ENCODE results near the gene CRX.
"Not testable (repeated sequence)": the region's sequence is repeated elsewhere in the genome, so short reads cannot be mapped to it uniquely, and the experiment has no call there.

Gene CRX

DNA sequence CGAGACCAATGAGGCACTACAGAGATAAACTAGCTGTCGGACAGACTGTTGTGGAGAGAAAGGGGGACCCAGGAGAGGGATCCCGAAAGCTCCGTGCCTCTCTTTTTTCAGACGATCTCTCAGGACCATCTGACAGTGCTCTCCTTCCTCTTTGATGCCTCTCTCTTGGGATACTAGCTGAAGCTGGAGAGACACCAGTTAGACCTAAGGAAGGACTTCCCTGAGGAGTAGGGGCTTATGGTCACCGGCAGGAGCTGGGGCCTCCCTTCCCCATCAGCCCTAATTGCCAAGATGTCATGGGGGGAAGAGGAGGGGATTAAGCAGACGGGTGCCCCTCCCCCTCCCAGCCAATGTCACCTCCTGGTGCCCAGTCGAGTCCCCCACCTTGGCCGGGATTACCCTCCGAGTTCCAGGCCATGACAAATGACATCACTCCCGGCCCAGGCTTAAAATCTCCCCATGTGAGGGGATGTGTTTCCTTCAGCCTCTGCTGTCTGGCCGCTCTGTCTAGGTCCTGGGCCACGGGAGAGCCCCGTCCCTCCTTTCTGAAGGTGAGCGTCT lies at the start of gene CRX:
CRX (plus strand) TSS at position 478 of the 561 bp plus-strand sequence. CDS start 12,507 bp downstream, outside the sequence.
- DNase-seq = no peak

DNA sequence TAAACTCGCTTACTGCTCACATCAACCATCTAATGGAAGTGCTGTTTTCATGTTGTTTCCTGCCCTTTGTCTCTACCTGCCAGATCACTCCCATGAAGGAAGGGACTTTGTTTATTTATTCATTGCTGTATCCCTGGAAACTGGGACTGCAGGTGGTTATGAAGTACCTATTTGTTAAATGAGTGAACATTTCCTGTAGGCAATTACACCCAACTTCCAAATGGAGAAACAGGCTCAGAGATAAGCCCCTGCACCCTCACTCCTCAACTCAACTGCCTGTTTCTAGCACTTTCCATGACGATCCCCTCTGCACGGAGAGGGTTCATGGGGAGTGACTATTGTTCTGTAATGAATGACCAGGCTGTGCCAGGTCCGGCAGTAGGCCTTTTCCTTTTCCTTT lies 45.2 kb upstream of the CRX start:
- DNase-seq = no peak

DNA sequence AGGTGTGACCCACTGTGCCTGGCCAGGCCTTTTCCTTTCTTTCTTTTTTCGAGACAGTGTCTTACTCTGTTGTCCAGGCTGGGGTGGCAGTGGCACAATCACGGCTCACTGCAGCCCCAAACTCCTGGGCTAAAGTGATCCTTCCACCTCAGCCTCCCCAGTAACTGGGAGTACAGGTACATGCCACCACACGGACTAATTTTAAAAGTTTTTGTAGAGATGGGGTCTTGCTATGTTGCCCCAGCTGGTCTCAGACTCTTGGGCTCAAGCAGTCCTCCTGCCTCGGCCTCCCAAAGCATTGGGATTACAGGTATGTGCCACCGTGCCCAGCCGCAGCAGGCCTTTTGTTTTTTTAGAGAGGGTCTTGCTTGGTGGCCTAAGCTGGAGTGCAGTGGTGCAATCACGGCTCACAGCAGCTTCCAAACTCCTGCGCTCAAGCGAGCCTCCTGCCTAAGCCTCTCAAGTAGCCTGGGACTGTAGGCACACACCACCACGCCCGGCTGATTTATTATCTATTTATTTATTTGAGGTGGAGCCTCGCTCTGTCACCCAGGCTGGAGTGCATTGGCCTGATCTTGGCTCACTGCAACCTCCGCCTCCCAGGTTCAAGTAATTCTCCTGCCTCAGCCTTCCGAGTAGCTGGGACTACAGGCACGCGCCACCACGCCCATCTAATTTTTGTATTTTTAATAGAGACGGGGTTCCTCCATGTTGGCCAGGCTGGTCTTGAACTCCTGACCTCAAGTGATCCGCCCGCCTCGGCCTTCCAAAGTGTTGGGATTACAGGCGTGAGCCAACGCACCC lies 44.3 kb upstream of the CRX start:
- not testable (repeated sequence) for DNase-seq

DNA sequence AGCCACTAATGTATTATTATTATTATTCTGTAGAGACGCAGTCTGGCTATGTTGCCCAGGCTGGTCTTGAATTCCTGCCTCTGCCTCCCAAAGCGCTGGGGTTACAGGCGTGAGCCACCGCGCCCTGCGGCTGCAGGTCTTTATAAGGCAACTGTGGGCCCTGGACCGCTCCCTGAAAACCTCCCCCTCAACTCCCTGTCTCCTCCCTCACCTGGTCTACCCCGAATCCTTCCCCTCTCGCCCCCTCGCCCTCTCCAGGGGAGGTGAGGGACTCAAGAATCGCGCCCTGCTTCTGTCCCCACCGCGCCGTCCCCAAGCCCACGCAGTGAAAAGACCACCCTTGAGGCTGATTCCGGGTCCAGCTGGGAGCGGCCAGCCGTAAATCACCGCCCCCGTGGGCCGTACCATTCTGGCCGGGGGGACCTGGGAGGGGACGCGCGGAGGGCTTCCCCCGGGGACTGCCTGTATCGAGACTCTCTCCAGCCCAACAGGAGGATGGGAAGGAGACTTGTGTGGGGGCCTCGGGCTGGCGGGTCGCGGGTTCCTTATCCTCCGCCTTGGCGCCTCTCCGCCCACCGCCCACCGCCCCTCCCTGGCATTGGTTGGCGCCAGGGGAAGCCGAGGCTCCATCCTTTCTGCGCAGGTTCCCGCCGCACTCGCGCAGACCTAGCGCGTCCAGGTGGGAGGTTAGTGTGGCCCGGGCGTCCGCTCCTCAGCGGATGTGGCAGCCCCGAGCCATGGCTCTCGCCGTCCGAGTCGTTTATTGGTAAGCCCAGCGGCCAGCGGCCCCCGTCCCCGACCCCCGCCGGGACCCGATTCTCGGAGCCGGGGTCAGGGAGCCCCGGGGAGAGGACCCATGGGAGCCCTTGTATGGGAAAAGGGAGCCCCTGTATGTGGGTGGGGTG lies 43.4 kb upstream of the CRX start, which contains the start of gene SELENOW:
SELENOW (plus strand) TSS at position 655 of the 905 bp plus-strand sequence; CDS start at position 738, 83 bp downstream.
- peak; percentile 78 for DNase-seq

DNA sequence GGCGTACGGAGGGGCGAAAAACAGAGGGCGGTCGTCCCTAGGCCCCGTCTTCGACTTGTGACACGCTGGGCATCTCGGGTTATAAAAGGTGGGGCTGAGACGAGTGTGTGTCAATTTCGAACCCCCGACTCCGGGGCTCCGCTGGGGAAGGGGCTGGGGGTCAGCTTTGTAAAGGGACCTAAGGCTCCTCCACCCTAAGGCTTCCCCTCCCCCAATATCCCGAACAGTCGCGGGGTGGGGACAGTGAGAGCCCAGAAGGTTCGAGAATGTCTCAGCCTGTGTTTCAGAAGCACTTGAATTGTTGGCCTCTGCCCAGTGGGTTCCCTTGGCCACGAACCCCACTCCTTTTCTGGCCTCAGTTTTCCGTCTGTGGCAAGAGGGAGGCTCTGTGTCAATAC lies 42.8 kb upstream of the CRX start:
- peak; percentile 30 for DNase-seq

DNA sequence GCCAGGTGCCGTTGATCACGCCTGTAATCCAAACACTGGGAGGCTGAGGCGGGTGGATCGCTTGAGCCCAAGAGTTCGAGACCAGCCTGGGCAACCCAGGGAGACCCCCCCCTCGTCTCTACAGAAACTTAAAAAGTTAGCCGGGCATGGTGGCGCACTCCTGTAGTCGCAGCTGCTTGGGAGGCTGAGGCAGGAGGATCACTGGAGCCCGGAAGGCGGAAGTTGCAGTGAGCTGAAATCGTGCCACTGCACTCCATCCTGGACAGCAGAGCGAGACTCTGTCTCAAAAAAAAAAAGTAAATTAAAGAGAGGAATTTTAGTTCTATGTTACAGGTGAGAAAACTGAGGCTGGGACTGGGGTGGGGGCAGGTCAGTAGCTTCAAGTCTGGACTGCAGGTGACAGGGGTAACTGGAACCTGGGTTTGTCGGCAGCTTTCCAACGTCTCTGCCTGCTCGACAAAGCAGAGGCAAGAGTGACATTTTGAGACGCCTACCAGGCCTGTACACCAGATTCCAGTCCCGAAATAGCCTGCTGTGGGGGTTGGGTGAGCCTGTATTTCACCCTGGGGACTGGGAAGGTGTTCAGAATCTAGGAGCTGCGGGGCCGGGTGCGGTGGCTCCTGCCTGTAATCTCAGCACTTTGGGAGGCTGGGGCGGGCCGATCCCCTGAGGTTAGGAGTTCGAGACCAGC lies 42.1 kb upstream of the CRX start:
- DNase-seq = no peak

DNA sequence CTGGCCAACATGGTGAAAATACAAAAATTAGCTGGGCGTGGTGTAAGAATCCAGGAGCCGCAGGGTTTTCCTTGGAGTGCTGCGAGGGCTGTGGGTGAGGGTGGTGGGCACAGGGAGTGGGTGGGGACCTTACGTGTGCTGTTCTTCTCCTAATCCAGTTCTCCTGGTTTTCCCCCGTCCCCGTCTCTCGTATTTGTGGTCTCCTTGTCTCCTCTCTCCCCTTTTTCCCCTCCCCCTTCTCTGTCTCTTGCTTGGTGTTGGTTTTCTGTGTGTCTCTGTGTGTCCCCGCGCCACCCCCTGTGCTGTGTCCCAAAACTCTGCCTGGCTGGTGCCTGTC lies 41.6 kb upstream of the CRX start:
- no peak for DNase-seq

DNA sequence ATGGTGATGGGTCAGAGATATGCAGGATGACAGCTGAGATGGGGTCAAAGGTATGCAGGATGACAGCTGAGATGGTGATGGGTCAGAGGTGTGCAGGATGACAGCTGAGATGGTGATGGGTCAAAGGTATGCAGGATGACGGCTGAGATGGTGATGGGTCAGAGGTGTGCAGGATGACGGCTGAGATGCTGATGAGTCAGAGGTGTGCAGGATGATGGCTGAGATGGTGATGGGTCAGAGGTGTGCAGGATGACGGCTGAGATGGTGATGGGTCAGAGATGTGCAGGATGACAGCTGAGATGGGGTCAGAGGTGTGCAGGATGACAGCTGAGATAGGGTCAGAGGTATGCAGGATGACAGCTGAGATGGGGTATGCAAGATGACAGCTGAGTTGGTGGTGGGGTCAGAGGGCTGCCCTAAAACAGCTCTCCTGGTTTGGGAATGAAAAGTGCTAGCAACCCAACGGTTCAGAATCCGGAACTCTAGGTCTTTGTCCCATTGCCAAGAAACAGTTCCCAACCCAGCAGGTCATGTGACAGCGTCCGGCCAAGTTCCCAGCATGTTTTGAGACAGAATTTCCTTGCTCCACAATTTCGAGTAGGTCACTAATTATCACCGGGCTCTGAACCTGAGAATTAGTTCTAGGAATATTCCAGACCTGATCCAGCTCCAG lies 40.0 kb upstream of the CRX start:
- DNase-seq = no peak

DNA sequence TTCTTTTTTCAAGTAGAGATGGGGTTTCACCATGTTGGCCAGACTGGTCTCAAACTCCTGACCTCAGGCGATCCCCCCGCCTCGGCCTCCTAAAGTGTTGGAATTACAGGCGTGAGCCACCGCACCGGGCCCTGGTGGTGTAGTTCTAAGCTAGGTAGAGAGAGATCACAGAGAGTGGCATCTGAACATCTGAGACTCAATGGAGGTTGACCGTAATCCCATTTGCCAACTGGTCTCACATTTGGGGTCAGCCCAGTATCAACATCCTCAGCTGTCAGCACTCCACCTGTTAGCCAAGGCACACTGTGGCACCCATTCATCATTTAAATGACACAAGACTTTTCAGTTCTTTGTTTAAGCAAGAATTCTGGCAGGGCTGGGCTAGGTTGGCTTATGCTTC lies 35.2 kb upstream of the CRX start:
- no peak for DNase-seq

DNA sequence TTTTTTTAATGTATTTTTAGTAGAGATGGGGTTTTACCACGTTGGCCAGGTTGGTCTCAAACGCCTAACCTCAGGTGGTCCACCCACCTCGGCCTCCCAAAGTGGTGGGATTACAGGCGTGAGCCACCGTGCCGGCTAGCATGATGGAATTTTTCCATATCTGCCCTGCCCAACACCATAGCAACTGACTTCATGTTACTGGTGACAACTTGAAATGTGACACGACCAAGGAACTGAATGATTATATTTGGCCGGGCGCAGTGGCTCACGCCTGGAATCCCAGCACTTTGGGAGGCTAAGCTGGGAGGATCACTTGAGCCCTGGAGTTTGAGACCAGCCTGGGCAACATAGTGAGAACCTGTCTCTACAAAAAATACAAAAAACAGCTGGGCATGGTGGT lies 34.4 kb upstream of the CRX start:
- DNase-seq = not testable (repeated sequence)

DNA sequence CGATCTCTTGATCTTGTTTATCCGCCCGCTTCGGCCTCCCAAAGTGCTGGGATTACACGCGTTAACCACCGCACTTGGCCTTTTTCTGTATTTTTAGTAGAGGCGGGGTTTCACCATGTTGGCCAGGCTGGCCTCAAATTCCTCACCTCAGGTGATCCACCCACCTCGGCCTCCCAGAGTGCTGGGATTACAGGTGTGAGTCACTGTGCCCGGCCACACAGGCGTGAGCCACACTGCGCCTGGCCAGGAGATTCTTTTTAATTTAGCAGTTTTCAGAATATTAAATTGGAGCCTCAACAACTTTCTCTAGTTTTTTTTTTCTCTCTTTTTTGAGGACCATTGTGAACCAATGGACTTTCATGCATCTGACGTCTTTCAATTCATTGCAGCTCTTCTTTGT lies 31.9 kb upstream of the CRX start:
- DNase-seq = not testable (repeated sequence)

DNA sequence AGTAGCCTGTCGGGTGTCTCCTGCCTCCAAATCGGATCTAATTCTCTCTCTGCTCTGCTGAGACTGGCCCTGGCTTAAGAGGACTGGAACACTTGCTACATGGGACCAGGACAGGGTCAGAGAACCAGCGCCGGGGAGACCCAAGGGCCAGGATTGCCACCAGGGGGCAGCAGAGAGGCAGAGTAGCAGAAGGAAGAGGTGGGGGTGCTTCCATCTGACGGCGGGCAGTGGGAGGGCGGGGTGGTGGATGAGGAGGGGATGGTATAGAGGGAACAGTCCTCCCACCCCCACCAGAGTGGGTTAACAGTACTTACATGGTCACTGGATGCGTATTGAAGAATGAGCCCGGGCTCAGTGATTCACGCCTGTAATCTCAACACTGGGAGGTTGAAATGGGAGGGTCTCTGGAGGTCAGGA lies 31.3 kb upstream of the CRX start:
- DNase-seq = peak; percentile 89

DNA sequence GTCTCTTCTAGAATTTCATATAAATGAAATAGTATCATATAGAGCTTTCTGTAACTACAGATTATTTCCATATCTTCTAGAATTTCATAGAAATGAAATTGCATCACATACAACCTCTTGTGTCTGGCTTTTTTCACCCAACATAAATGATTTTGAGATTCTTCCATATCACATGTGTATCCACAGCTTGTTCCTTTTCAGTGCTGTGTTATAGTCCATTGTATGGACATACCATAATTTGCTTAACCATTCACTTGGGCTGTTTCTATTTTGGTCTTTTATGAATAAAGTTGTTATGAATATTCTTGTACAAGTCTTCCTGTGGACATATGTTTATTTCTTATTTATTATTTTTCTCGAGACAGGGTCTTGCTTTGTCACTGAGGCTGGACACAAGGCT lies 29.1 kb upstream of the CRX start:
- no peak for DNase-seq

DNA sequence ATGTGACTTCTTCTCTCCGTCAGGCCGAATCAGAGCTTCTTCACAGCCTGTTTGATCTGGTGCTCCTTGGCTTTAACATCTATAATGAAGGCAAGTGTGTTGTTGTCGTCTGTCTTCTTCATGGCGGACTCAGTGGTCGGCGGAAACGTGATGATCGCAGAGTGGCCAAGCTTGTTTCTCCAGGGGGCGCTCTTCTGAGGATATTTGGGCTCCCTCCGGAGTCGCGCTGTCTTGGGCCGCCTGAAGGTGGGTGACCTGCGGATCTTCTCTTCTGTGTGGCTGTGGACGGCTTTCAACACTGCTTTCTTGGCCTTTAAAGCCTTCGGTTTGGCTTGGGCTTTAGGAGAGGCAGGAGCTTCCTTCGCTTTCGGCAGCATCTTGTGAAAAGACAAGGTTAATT lies 27.2 kb upstream of the CRX start:
- no peak for DNase-seq

DNA sequence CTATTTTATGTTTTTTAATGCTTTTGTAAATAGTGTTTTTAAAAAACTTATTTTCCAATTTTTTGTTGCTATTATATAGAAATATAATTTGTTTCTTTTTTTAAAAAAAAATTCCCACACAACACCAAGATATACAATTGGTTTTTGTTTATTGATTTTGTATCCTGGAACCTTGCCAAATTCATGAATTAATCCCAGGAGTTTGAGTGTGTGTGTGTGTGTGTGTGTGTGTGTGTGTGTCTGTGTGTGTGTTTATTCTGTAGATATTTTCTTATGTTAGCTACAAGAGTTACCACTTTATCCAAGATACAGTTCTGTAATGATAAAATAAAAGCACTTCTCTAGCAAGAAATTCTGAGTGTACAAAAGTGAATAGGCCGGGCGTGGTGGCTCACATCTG lies 25.0 kb upstream of the CRX start:
- DNase-seq = no peak

DNA sequence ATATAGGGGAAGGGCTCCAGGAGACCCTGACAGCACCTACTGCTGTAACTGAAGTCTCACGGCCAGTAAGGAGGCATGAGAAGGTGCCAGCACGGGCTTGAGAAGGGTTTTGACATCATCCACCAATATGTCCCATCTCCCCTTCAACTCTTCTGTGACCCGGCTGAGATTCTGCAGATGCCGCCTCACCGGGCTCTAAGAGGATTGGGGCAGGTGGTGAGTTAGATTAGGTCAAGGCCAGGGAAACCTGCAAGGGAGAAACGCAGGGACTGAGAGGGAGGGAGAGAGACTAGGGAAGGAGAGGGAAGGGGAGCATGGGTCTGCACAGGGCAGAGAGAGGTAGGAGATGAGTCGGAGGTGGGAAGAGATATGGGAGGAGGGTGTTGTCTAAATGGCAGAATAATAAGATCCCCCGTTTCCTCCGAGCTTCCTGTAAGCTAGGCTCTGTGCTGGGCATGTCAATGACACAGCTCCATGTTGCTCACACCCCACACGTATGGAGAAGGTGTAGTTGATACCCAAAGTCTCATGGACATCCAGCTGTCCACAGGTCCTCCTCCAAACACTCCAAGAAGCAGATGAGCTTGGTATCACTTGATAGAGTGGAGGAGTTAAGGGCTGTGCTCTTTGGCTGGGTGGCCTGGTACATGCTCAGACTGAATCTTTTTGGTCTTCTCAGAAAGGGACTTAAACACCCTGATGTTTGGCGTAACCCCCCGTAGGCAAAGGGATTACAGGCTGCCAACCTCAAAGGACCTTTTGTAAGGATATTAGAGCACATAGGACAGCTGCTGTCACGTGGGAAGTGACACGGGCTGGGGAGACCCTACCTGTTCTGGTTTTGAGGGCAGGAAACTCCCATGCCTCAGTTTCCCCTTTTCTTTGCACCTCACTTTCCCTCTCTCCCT lies 23.5 kb upstream of the CRX start:
- no peak for DNase-seq

DNA sequence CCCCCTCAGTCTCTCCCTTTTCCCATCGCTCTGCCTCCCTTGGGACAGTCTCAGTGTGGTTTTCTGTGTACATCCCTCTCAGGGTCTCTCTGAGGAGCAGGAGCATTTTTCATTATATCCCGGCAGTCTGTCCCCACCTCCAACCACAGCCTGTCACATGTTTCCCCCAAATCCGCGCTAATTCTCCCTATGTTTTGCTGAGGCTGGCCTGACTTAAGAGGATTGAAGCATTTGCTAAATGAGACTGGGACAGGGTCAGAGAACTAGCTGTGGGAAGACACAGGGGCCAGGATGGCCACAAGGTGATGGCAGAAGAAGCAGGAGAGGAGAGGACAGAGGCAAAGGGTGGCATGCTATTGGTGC lies 22.9 kb upstream of the CRX start:
- DNase-seq = no peak

DNA sequence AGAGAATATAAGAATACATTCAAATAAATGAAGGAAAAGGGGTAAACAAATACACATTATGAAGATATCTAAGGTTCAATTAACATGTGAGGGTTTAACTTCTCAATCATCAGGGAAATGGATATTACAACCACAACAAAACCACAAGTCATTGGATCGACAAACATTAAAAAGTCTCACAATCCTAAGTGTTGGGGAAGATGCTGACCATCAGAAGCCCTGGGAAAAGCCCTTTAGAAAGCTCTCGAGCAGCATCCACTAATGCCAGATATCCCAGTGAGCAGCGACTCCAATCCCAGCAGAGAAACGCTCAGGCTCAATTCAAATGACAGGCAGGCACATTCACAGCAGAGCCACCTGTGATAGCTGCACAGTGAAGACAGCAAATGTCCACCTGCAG lies 20.5 kb upstream of the CRX start:
- DNase-seq = no peak

DNA sequence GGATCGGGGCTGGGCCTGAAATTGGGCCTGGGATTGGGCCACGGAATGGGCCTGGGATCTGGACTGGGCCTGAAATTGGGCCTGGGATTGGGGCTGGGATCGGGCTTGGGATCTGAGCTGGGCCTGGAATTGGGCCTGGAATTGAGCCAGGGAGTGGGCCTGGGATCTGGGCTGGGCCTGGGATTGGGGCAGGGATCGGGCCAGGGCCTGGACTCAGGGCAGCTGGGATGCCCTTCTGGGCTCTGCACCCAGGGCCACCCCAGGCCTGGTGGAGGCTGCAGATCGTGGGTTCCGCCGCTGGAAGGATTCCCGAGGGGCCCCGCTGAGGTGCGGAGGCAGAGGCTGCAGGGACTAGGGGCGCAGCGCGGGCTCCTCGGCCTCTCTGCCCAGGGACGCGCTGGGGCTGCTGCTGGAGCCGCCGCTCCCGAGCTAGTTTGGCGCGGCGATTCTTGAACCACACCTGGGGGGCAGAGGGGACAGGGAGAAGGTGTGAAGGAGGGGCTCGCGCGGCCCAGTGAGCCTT lies 19.2 kb upstream of the CRX start:
- DNase-seq = no peak

DNA sequence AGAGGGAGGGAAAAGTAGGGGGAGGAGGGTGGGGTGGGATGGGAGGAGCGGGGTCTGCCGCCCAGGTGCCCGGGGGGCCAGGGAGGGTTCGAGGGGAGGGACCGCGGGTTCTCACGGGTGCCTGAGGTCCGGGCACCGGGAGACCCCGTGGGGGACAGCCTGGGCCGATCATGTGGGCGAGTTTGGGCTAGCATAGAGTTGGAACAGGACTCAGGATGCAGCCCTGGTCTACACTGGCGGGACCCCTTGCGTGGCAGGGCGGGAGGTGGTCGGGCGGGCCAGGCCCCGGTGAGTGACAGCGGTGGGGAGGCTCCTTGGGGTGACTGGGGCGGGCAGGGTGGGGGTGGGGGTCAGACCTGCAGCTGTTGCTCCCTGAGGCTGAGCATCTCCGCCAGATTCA lies 18.6 kb upstream of the CRX start:
- not testable (repeated sequence) for DNase-seq

DNA sequence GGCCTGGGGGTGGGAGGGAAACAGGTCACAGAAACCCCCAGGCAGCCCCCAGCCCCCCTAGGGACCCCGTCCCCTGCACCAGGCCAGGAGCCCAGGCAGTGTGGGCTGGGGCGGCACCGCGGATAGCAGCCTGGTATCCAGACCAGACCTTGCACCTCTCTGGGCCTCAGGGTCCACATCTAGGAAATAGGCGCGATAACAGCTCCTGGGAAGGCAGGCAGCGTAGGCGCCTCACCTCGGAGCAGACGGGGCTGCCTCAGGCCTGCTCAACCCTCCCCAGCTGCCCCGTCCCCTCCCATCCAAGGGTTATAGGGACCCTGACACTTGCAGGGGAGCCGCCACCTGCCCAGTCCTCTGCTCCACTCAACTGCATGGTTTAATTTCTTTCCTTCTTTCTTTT lies 18.1 kb upstream of the CRX start:
- not testable (repeated sequence) for DNase-seq

All from hematopoietic multipotent progenitor cell treated with erythropoietin and hydrocortisone succinate and interleukin-3 and kit ligand, for 6 days (in vitro differentiated cells).